Adrenal gland (tissue), 12 donors: ENCODE data around the gene ZSCAN1. TPM values are rescaled to one million over a fixed set of nuclear protein-coding genes. Genes with fewer than 3 reads are reported as not detected.

Experiments
- DNase-seq, 7 donors: peaks; one replicate each; pipeline ENCODE4 v3.0.0-alpha.2; 2019 to 2020
- H3K27ac ChIP-seq, 5 donors: fragments of 200-600 bp; sonication (generic) in 4 of 5; 1 replicate in 3 of 5; 2 replicates in 2 of 5; pipeline versions ENCODE4 v1.5.1 to v1.8.0; 2016 to 2020; ENCODE audit warnings: mild to moderate bottlenecking in 1 of 5
- H3K27me3 ChIP-seq: fragments of 200-600 bp; 2 replicates; pipeline ENCODE4 v1.8.0; 2021
- H3K36me3 ChIP-seq, 2 donors: fragments of 200-600 bp; replicated peaks in 1 of 2; 1 replicate in 1 of 2; 2 replicates in 1 of 2; pipeline versions ENCODE4 v1.5.1 to v1.8.0; 2018 to 2022
- H3K4me1 ChIP-seq, 2 donors: fragments of 200-600 bp; replicated peaks in 1 of 2; 1 replicate in 1 of 2; 2 replicates in 1 of 2; pipeline versions ENCODE4 v1.5.1 to v1.8.0; 2018 to 2021
- H3K4me3 ChIP-seq, 4 donors: fragments of 200-600 bp; sonication (generic) in 3 of 4; one replicate each; pipeline ENCODE4 v1.5.1; 2016 to 2018
- H3K9me3 ChIP-seq, 3 donors: fragments of 200-600 bp; sonication (generic) in 1 of 3; replicated peaks in 1 of 3; 1 replicate in 2 of 3; 2 replicates in 1 of 3; pipeline versions ENCODE4 v1.5.1 to v1.8.0; 2016 to 2021
- CTCF ChIP-seq, 6 experiments: fragments of 450-650 bp in 4 of 6; fragments of 200-600 bp in 2 of 6; sonication (generic) in 1 of 6; IDR thresholded peaks; 1 replicate in 5 of 6; 2 replicates in 1 of 6; pipeline versions ENCODE4 v1.5.1 to v1.8.0; 2016 to 2021; ENCODE audit warnings: antibody characterized with exemption in 6 of 6, mild to moderate bottlenecking in 2 of 6, moderate library complexity in 1 of 6
- POLR2A ChIP-seq, 2 donors: fragments of 450-650 bp; IDR thresholded peaks; one replicate each; pipeline ENCODE4 v1.6.1; 2017; ENCODE audit warnings: antibody characterized with exemption in 2 of 2, mild to moderate bottlenecking in 2 of 2, moderate library complexity in 1 of 2
- WGBS, 4 donors: extraction: QIAGEN DNeasy Blood & Tissue Kit in 2 of 4; methylation state at CpG; one replicate each; pipeline versions ENCODE4 v1.1.5 to v1.1.7; 2013 to 2017; 5-methylcytosine and 5-hydroxymethylcytosine counted together
- intact Hi-C, 2 donors: fragments of 100-400 bp; cut with DNase I; formaldehyde crosslinking; loops; one replicate each; pipeline versions ENCODE4 v1.14.1 to v1.15.0; 2022 to 2023
- polyA plus RNA-seq, 3 donors: library from polyadenylated mRNA; stranded (reverse); fragments of 200-250 nt in 2 of 3; fragments of 350-450 nt in 1 of 3; fragmentation: Illumina TruSeq in 1 of 3; extraction: RNeasy Lipid Tissue Mini Kit (QIAGEN cat#74804) in 1 of 3; gene quantifications; one replicate each; pipeline ENCODE4 v1.2.3, GENCODE V29; 2013 to 2014
- total RNA-seq, 9 donors: library from RNA; depleted of rRNA in 4 of 9; stranded (reverse); fragments of >200 nt in 4 of 9; fragments of 120-200 nt in 1 of 9; fragmentation: NEBNext Ultra II Directional in 1 of 9; extraction: Animal tissue kit (Norgen Biotek cat#: 25700) in 1 of 9; gene quantifications; one replicate each; pipeline versions ENCODE4 v1.1.0 to v1.2.4, GENCODE V29; 2013 to 2023
- donor health status: healthy with polysubstance abuse.
- donor health status: Bipolar disorder and iron deficiency.
- donor health status: DM: yes; HTN: yes; CAD: no.
- donor health status: DM: no; HTN: no; CAD: no.
- donor health status: DM: no; HTN: no; CAD: no.
- donor health status: DM: yes; HTN: yes; CAD: no.

Gene ZSCAN1
- total and polyA plus RNA-seq, 12 donors: 0.13 to 4.3 (median 0.78) TPM; not detected in 5

GRCh38 chr19:58009301-58009665 is 24.5 kb upstream of the ZSCAN1 start:
- 4 to 14% (median 4%) methylated on average over 6 to 21 of the region's 21 CpGs for WGBS, 4 donors
- intact Hi-C loops: no loop called here
- H3K9me3 ChIP-seq: peaks cover 0 to 81% (median 0%) of the 10 kb centered on the region in 3 donors
- peak overlapping the region in 1 of 4 donors; percentile 37 for H3K4me3 ChIP-seq
- no peaks in the 10 kb centered on the region for H3K27me3 ChIP-seq
- no peaks in the 10 kb centered on the region for H3K4me1 ChIP-seq
- H3K27ac ChIP-seq: no peak overlapping the region
- TF ChIP-seq POLR2A (IDR thresholded peaks at IDR 0.05) (no peak), CTCF (IDR thresholded peaks at IDR 0.05) (no peak)
- DNase-seq: no peak
- no peaks in the 10 kb centered on the region for H3K36me3 ChIP-seq

GRCh38 chr19:58009666-58010301 is 24.0 kb upstream of the ZSCAN1 start:
- WGBS, 4 donors: 9 to 15% (median 15%) methylated on average over 14 to 41 of the region's 41 CpGs
- H3K27me3 ChIP-seq: no peaks in the 10 kb centered on the region
- no peaks in the 10 kb centered on the region for H3K36me3 ChIP-seq
- no peaks in the 10 kb centered on the region for H3K4me1 ChIP-seq
- DNase-seq: peak; percentile 24 to 88 (median 77)
- peak overlapping the region in 1 of 4 donors; percentile 37 for H3K4me3 ChIP-seq
- TF ChIP-seq CTCF (IDR thresholded peaks at IDR 0.05) (no peak), POLR2A (IDR thresholded peaks at IDR 0.05) (no peak)
- intact Hi-C loops: no loop called here
- peak overlapping the region in 1 of 5 donors; percentile 39 for H3K27ac ChIP-seq
- peaks cover 0 to 76% (median 0%) of the 10 kb centered on the region in 3 donors for H3K9me3 ChIP-seq

GRCh38 chr19:58010507-58010906 is 23.3 kb upstream of the ZSCAN1 start:
- H3K27ac ChIP-seq: no peak overlapping the region
- intact Hi-C loops: no loop called here
- peaks cover 0 to 71% (median 0%) of the 10 kb centered on the region in 3 donors for H3K9me3 ChIP-seq
- TF ChIP-seq POLR2A (IDR thresholded peaks at IDR 0.05) (no peak), CTCF (IDR thresholded peaks at IDR 0.05) (no peak)
- 67 to 83% (median 77%) methylated on average over 22 of the region's 22 CpGs for WGBS, 4 donors
- H3K4me1 ChIP-seq: no peaks in the 10 kb centered on the region
- no peaks in the 10 kb centered on the region for H3K27me3 ChIP-seq
- DNase-seq: no peak
- H3K4me3 ChIP-seq: no peak overlapping the region
- no peaks in the 10 kb centered on the region for H3K36me3 ChIP-seq

GRCh38 chr19:58014141-58014540 is 19.7 kb upstream of the ZSCAN1 start:
- 42 to 45% (median 44%) methylated on average over 5 of the region's 5 CpGs for WGBS, 4 donors
- TF ChIP-seq CTCF (IDR thresholded peaks at IDR 0.05): no peak
- no peak for TF ChIP-seq POLR2A (IDR thresholded peaks at IDR 0.05)

More at GRCh38 chr19:58014141-58014540, 19.7 kb upstream of the ZSCAN1 start:
- Histone ChIP-seq H3K9me3 (peaks cover 0 to 34% (median 0%) of the 10 kb centered on the region in 3 donors), H3K4me3 (no peak overlapping the region), H3K4me1 (no peaks in the 10 kb centered on the region), H3K36me3 (no peaks in the 10 kb centered on the region), H3K27ac (no peak overlapping the region), H3K27me3 (no peaks in the 10 kb centered on the region)
- intact Hi-C loops: no loop called here
- DNase-seq: no peak
